Astrocyte (in vitro differentiated cells and primary cell): ENCODE data around the gene FAM76B. TPM values are rescaled to one million over a fixed set of nuclear protein-coding genes. Genes with fewer than 3 reads are reported as not detected.
"Not testable (repeated sequence)": the region's sequence is repeated elsewhere in the genome, so short reads cannot be mapped to it uniquely, and the experiment has no call there.

Experiments
- DNase-seq: peaks from one replicate; pipeline ENCODE4 v3.0.0-alpha.2; 2010; ENCODE audit warnings: low read depth
- FAIRE-seq: peaks from 2 replicates; lab custom pipeline; 2011; peaks lifted over from hg19 to GRCh38; lab: Jason Lieb, UNC
- H2AFZ ChIP-seq: 2 replicates; pipeline ENCODE4 v1.6.0; 2012; ENCODE audit warnings: low read depth, low read length, inconsistent platforms
- H3K27ac ChIP-seq: 2 replicates; pipeline ENCODE4 v1.5.1; 2011; ENCODE audit warnings: low read depth, low read length, inconsistent platforms
- H3K27me3 ChIP-seq: 2 replicates; pipeline ENCODE4 v1.6.0; 2011; ENCODE audit warnings: low read length, inconsistent platforms; ENCODE audit not compliant: insufficient read depth
- H3K36me3 ChIP-seq: 2 replicates; pipeline ENCODE4 v1.5.1; 2011; ENCODE audit warnings: low read length, inconsistent platforms; ENCODE audit not compliant: insufficient read depth
- H3K4me1 ChIP-seq: 2 replicates; pipeline ENCODE4 v1.5.1; 2011; ENCODE audit warnings: low read length, inconsistent platforms; ENCODE audit not compliant: insufficient read depth
- H3K4me2 ChIP-seq: 2 replicates; pipeline ENCODE4 v1.6.0; 2012; ENCODE audit warnings: low read length, inconsistent platforms
- H3K4me3 ChIP-seq: 2 replicates; pipeline ENCODE4 v1.5.1; 2011; ENCODE audit warnings: low read depth, mild to moderate bottlenecking, low read length, inconsistent platforms; ENCODE audit not compliant: insufficient read depth
- H3K79me2 ChIP-seq: 2 replicates; pipeline ENCODE4 v1.6.0; 2012; ENCODE audit warnings: mild to moderate bottlenecking, low read length, inconsistent platforms; ENCODE audit not compliant: insufficient read depth
- H3K9ac ChIP-seq: 2 replicates; pipeline ENCODE4 v1.6.0; 2012; ENCODE audit warnings: mild to moderate bottlenecking, low read length, inconsistent platforms
- H3K9me3 ChIP-seq: 2 replicates; pipeline ENCODE4 v1.5.1; 2012; ENCODE audit warnings: low read depth, mild to moderate bottlenecking, low read length, inconsistent platforms; ENCODE audit not compliant: insufficient read depth
- H4K20me1 ChIP-seq: 2 replicates; pipeline ENCODE4 v1.6.0; 2012; ENCODE audit warnings: low read length, inconsistent platforms; ENCODE audit not compliant: insufficient read depth
- H3K27ac Mint-ChIP-seq: one replicate; pipeline ENCODE4 v1.8.0; 2021; ENCODE audit warnings: mild to moderate bottlenecking, mixed read lengths; ENCODE audit not compliant: unreplicated experiment
- H3K27me3 Mint-ChIP-seq: one replicate; pipeline ENCODE4 v1.8.0; 2021; ENCODE audit warnings: low read depth, mixed read lengths; ENCODE audit not compliant: unreplicated experiment
- H3K36me3 Mint-ChIP-seq: one replicate; pipeline ENCODE4 v1.8.0; 2021; ENCODE audit warnings: low read depth, mixed read lengths; ENCODE audit not compliant: unreplicated experiment
- H3K4me1 Mint-ChIP-seq: one replicate; pipeline ENCODE4 v1.8.0; 2021; ENCODE audit warnings: low read depth, mixed read lengths; ENCODE audit not compliant: unreplicated experiment
- H3K4me3 Mint-ChIP-seq: one replicate; pipeline ENCODE4 v1.8.0; 2021; ENCODE audit warnings: mild to moderate bottlenecking, moderate library complexity, mixed read lengths; ENCODE audit not compliant: unreplicated experiment
- H3K9me3 Mint-ChIP-seq: one replicate; pipeline ENCODE4 v1.8.0; 2021; ENCODE audit warnings: mild to moderate bottlenecking, mixed read lengths; ENCODE audit not compliant: unreplicated experiment
- CTCF ChIP-seq: IDR thresholded peaks from 2 replicates; pipeline ENCODE4 v1.5.1; 2011; ENCODE audit warnings: low read depth, mild to moderate bottlenecking, inconsistent platforms, low read length, moderate library complexity; ENCODE audit not compliant: insufficient read depth
- EZH2 ChIP-seq: IDR thresholded peaks from 2 replicates; pipeline ENCODE4 v1.6.1; 2012; ENCODE audit warnings: mild to moderate bottlenecking, low read length, inconsistent platforms; ENCODE audit not compliant: insufficient read depth
- total RNA-seq: library from RNA; stranded (reverse); gene quantifications from 2 replicates; pipeline ENCODE4 v1.2.1, GENCODE V29; 2021

FAM76B gene
- total RNA-seq, 1 donor from 2014 or later, result 19.7 TPM

GRCh38 chr11:95827696-95828095, 38.1 kb upstream of the FAM76B start:
- no peaks in the 10 kb centered on the region for H3K79me2 ChIP-seq
- no peak overlapping the region for H3K4me3 Mint-ChIP-seq
- H4K20me1 ChIP-seq, result no peaks in the 10 kb centered on the region
- H3K4me2 ChIP-seq, result no peak overlapping the region
- peaks cover 20% of the 10 kb centered on the region for H3K4me1 ChIP-seq
- H3K9ac ChIP-seq, result no peak overlapping the region
- H3K4me3 ChIP-seq, result no peak overlapping the region
- H3K27ac ChIP-seq, result no peak overlapping the region
- H3K36me3 ChIP-seq, result peaks cover 19% of the 10 kb centered on the region
- peaks cover 17% of the 10 kb centered on the region for H3K4me1 Mint-ChIP-seq
- H3K36me3 Mint-ChIP-seq, result peaks cover 9% of the 10 kb centered on the region
- H3K27ac Mint-ChIP-seq, result no peak overlapping the region
- H3K9me3 Mint-ChIP-seq, result no peaks in the 10 kb centered on the region
- H3K27me3 ChIP-seq, result no peaks in the 10 kb centered on the region
- H3K9me3 ChIP-seq, result no peaks in the 10 kb centered on the region
- no peaks in the 10 kb centered on the region for H3K27me3 Mint-ChIP-seq
- DNase-seq (no peak), FAIRE-seq (peak; percentile 70)
- H2AFZ ChIP-seq, result no peak overlapping the region
- TF ChIP-seq CTCF (no peak), EZH2 (no peak)

GRCh38 chr11:95821640-95822039, 32.1 kb upstream of the FAM76B start:
- Mint-ChIP-seq H3K9me3 (no peaks in the 10 kb centered on the region), H3K27me3 (no peaks in the 10 kb centered on the region), H3K36me3 (peaks cover 2% of the 10 kb centered on the region), H3K4me1 (peaks cover 6% of the 10 kb centered on the region), H3K27ac (peak overlapping the region; percentile 27), H3K4me3 (no peak overlapping the region)
- Histone ChIP-seq H3K27me3 (no peaks in the 10 kb centered on the region), H2AFZ (no peak overlapping the region), H3K79me2 (no peaks in the 10 kb centered on the region), H3K27ac (no peak overlapping the region), H3K4me1 (no peaks in the 10 kb centered on the region), H3K36me3 (peaks cover 13% of the 10 kb centered on the region), H4K20me1 (no peaks in the 10 kb centered on the region), H3K4me2 (no peak overlapping the region), H3K9ac (no peak overlapping the region), H3K9me3 (no peaks in the 10 kb centered on the region), H3K4me3 (no peak overlapping the region)
- TF ChIP-seq EZH2 (no peak), CTCF (no peak)
- peak; percentile 74 for DNase-seq
- peak; percentile 67 for FAIRE-seq

GRCh38 chr11:95816037-95816436, 26.5 kb upstream of the FAM76B start:
- peaks cover 2% of the 10 kb centered on the region for H3K36me3 Mint-ChIP-seq

GRCh38 chr11:95811052-95811451, 21.5 kb upstream of the FAM76B start:
- H4K20me1 ChIP-seq, H3K27me3 ChIP-seq, H3K4me3 ChIP-seq, H3K4me3 Mint-ChIP-seq, H3K36me3 ChIP-seq, DNase-seq, H3K27ac Mint-ChIP-seq, H3K9me3 ChIP-seq, H3K27ac ChIP-seq, H3K27me3 Mint-ChIP-seq, H3K9ac ChIP-seq, H3K79me2 ChIP-seq, H3K4me2 ChIP-seq, H2AFZ ChIP-seq, H3K4me1 ChIP-seq, H3K9me3 Mint-ChIP-seq, FAIRE-seq, H3K4me1 Mint-ChIP-seq: not testable (repeated sequence)
- H3K36me3 Mint-ChIP-seq, result peaks cover 22% of the 10 kb centered on the region

More at GRCh38 chr11:95816037-95816436, 26.5 kb upstream of the FAM76B start:
- no peak for DNase-seq
- TF ChIP-seq CTCF, result no peak
- TF ChIP-seq EZH2, result no peak
- FAIRE-seq, result no peak
- no peak overlapping the region for H3K4me3 Mint-ChIP-seq
- no peaks in the 10 kb centered on the region for H3K4me1 Mint-ChIP-seq
- no peak overlapping the region for H3K27ac ChIP-seq
- no peak overlapping the region for H3K4me3 ChIP-seq
- no peaks in the 10 kb centered on the region for H3K9me3 Mint-ChIP-seq
- H3K9me3 ChIP-seq, result no peaks in the 10 kb centered on the region
- no peaks in the 10 kb centered on the region for H3K79me2 ChIP-seq
- no peak overlapping the region for H3K9ac ChIP-seq
- no peak overlapping the region for H2AFZ ChIP-seq
- no peaks in the 10 kb centered on the region for H3K27me3 ChIP-seq
- no peaks in the 10 kb centered on the region for H4K20me1 ChIP-seq
- no peaks in the 10 kb centered on the region for H3K27me3 Mint-ChIP-seq
- peaks cover 7% of the 10 kb centered on the region for H3K36me3 ChIP-seq
- no peak overlapping the region for H3K27ac Mint-ChIP-seq
- H3K4me1 ChIP-seq, result no peaks in the 10 kb centered on the region
- H3K4me2 ChIP-seq, result no peak overlapping the region
